Naive thymus-derived CD8-positive, alpha-beta T cell (primary cell): ENCODE measurements around the gene CCHCR1. TPM values are rescaled to one million over a fixed set of nuclear protein-coding genes. Genes with fewer than 3 reads are reported as not detected.
"Not testable (repeated sequence)": the region's sequence is repeated elsewhere in the genome, so short reads cannot be mapped to it uniquely, and the experiment has no call there.

Source experiments
- ATAC-seq, 2 donors: fragments of 150-1000 bp; cut with Tn5 transposase in 1 of 2; sonication (Bioruptor Pico), chemical (Tn5 transposase) in 1 of 2; 1 replicate in 1 of 2; 2 replicates in 1 of 2; pipeline ENCODE4 v1.10.0; 2021; ENCODE audit warnings: mild to moderate bottlenecking in 2 of 2, moderate library complexity in 2 of 2
- POLR2A ChIA-PET: fragments of 350-600 bp; sonication (Branson Sonifier 250); formaldehyde crosslinking; loops from one replicate; lab custom pipeline; 2021; ENCODE audit warnings: antibody characterized with exemption; lab: Charles Lee
- DNase-seq, 10 donors: peaks; one replicate each; pipeline versions ENCODE4 v3.0.0 to v3.0.0-alpha.2; 2020 to 2022
- H3K27ac Mint-ChIP-seq, 10 donors: one replicate each; pipeline ENCODE4 v1.8.0; 2020 to 2022; ENCODE audit warnings: mild to moderate bottlenecking in 10 of 10, mixed read lengths in 10 of 10, moderate library complexity in 4 of 10, inconsistent platforms in 1 of 10
- H3K27me3 Mint-ChIP-seq, 5 donors: one replicate each; pipeline ENCODE4 v1.8.0; 2021 to 2022; ENCODE audit warnings: mixed read lengths in 5 of 5
- H3K36me3 Mint-ChIP-seq, 3 donors: one replicate each; pipeline ENCODE4 v1.8.0; 2020 to 2022; ENCODE audit warnings: mixed read lengths in 3 of 3, mild to moderate bottlenecking in 2 of 3, inconsistent platforms in 1 of 3
- H3K4me1 Mint-ChIP-seq, 4 donors: one replicate each; pipeline ENCODE4 v1.8.0; 2021 to 2022; ENCODE audit warnings: mixed read lengths in 4 of 4
- H3K4me3 Mint-ChIP-seq, 10 donors: one replicate each; pipeline ENCODE4 v1.8.0; 2020 to 2022; ENCODE audit warnings: mild to moderate bottlenecking in 10 of 10, mixed read lengths in 10 of 10, moderate library complexity in 6 of 10, inconsistent platforms in 1 of 10
- H3K9me3 Mint-ChIP-seq, 9 donors: one replicate each; pipeline ENCODE4 v1.8.0; 2020 to 2022; ENCODE audit warnings: mixed read lengths in 9 of 9, mild to moderate bottlenecking in 3 of 9, inconsistent platforms in 1 of 9, moderate library complexity in 1 of 9
- polyA plus RNA-seq, 3 donors: library from polyadenylated mRNA; unstranded; fragments of 300-500 nt; fragmentation: Illumina TruSeq; gene quantifications; one replicate each; pipeline ENCODE4 v1.2.3, GENCODE V29; 2021
- total RNA-seq, 8 experiments: library from RNA in 2 of 8; stranded (reverse) in 2 of 8; gene quantifications; one replicate each; pipeline ENCODE4 v1.2.3 and lab custom pipeline; 2021 to 2026

Gene CCHCR1
- total and polyA plus RNA-seq, 5 experiments from 2014 or later = 6.3 to 37.8 (median 9.2) TPM

DNA sequence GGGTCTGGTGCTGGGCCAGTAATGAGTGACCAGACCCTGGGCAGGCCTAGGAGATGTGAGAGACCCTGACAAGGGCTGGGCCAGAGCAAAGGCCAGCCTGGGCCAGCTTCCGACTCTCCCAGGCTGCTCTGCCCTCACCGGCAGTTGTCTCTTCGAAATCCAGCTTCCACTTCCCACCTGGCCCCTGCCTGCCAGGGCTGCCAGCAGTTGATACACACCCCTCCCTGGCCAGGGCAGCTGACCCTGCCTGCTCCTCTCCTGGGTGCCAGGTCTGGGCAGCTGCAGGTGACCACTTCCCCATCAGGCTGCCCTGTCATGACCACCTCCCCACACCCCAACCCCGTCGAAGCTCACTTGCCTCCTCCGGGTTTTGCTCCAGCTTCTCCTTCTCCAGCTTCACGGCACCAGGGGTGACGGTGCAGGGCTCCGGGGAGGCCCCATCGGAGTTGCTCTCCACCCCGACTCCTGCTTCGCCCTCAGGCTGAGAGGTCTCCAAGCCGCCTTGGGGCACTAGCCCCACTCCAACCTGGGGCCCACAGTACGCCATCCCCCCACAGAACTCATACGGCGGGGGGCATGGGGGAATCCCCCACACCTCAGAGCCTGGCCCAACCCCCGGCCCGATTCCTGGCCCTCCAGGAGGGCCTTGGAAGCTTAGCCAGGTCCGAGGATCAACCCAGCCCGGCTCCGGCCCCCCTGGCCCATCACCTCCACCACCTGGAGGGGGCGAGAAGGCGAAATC is 12.4 kb upstream of the CCHCR1 start:
- ATAC-seq, H3K27ac Mint-ChIP-seq, DNase-seq, H3K4me3 Mint-ChIP-seq, POLR2A ChIA-PET, H3K27me3 Mint-ChIP-seq, H3K4me1 Mint-ChIP-seq, H3K9me3 Mint-ChIP-seq, H3K36me3 Mint-ChIP-seq: not testable (repeated sequence)

DNA sequence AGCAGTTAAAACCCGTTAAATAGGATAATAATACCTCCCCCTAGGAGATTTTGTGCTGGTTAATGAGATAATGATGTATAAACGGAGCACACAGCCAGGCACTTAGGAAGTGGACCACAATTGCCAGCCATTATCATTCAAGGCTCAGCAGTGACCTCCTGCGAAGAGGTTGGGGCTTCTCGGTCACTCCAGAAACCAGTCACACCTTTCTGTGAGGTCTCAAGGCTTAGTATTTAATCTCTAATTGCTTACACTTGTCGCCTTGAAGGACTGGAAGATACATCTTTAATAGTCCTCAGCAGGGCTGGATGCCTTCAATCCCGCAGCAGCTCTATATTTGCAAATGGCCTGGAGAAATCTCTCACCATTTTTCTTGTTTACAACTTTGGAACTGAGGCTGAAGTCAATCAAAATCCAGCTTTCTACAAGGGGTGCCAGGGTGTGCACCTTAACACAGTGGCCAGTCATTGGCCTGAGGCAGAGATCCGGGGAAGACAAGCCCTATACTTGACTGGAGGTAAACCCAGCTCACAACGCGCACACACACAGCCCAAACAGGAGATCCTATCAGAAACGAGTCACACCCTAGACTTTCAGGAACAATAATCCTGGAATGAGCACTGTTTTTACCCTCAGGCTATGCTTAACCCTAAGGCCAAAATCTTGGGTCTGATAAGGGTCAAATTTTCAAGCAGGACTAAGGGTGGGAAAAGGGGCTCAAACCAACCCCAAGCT is 11.7 kb upstream of the CCHCR1 start:
- no peaks in the 10 kb centered on the region for H3K36me3 Mint-ChIP-seq
- no peaks in the 10 kb centered on the region for H3K27me3 Mint-ChIP-seq
- ATAC-seq (no peak), DNase-seq (no peak)
- H3K4me1 Mint-ChIP-seq = no peaks in the 10 kb centered on the region
- no peaks in the 10 kb centered on the region for H3K9me3 Mint-ChIP-seq
- no peak overlapping the region for H3K27ac Mint-ChIP-seq
- no peak overlapping the region for H3K4me3 Mint-ChIP-seq
- POLR2A ChIA-PET = interaction anchor here (0.5 kb wide), 1 partner anchor 13 kb away, joined by 3 read pairs; no protein-coding TSS in a partner anchor

DNA sequence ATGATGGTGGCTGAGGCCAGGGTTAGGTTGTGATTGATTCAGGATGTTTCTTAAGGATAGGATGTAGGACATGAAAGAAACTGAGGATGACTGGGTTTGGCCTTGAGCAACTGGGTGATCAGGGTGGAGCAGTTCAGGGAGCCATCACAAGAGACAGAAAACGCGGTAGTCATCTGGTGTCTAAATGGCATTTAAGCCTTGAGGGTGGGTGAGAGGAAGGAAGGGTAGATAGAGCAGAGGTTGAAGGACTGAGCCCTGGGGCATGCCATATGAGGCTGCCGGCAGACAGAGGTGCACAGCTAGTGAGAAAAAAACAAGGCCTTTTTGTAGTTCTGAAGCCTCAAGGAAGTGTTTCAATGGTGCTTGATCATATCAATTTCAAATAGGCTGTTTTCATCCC is 11.0 kb upstream of the CCHCR1 start:
- H3K4me3 Mint-ChIP-seq = no peak overlapping the region
- H3K36me3 Mint-ChIP-seq = no peaks in the 10 kb centered on the region
- H3K27ac Mint-ChIP-seq = peak overlapping the region in 2 of 10 donors; percentile 17 to 68
- ATAC-seq (no peak), DNase-seq (no peak)
- POLR2A ChIA-PET = no interaction called here
- no peaks in the 10 kb centered on the region for H3K9me3 Mint-ChIP-seq
- H3K4me1 Mint-ChIP-seq = no peaks in the 10 kb centered on the region
- no peaks in the 10 kb centered on the region for H3K27me3 Mint-ChIP-seq

DNA sequence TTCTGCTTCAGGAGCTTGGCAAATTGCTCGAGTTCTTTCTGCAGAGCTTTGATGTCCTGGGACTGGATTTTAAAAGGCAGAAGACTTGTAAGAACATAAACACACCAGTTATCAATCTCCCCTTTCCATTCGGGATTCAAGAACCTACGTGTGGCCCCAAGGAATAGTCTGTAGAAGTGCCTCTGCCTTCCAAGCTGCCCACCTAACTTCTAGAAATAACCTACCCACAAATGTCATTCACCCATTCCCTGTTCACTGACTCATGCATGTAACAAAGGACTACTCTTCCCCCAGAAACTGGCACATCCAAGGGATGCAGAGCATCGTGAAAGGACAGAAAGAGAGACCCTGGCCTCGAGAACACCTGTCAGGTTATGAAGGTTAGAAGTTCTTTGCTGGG is 8.4 kb upstream of the CCHCR1 start:
- DNase-seq (no peak), ATAC-seq (no peak)
- Mint-ChIP-seq H3K27me3 (no peaks in the 10 kb centered on the region), H3K4me1 (peaks cover 0 to 4% (median 0%) of the 10 kb centered on the region in 4 donors), H3K36me3 (peaks cover 0 to 5% (median 0%) of the 10 kb centered on the region in 3 donors), H3K9me3 (no peaks in the 10 kb centered on the region), H3K4me3 (no peak overlapping the region), H3K27ac (peak overlapping the region in 1 of 10 donors; percentile 41)
- POLR2A ChIA-PET = no interaction called here

DNA sequence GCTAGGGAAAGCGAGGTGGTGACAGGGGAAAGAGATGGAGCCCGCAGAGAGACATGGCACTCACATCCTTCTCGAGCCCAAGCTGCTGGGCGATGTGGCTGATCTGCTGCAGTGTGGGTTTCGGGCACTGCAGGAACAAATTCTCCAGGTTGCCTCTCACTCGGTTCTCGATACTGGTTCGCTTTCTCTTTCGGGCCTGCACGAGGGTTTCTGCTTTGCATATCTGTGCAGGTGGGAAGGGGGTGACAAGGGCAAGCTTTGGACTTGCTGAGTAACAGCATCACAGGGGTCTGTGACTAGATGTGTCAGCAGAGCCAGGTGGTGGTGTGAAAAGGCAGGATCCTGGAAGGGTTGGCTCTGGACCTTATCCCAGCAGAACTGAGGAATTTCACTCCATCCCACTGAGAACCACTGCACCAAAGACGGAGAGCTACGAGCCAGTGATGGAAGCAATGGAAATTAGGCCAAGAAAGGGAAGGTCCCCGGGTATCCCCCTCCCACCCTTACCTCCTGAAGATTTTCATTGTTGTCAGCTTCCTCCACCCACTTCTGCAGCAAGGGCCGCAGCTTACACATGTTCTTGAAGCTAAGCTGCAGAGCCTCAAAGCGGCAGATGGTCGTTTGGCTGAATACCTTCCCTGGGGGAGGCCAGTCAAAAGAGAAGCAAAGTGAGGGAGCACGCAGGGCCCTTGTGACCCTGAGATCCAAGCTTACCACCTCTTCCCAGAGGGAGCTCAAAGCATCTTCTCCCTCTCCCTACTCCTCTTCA is 7.6 kb upstream of the CCHCR1 start:
- H3K4me3 Mint-ChIP-seq, H3K36me3 Mint-ChIP-seq, H3K4me1 Mint-ChIP-seq, H3K27me3 Mint-ChIP-seq, POLR2A ChIA-PET, ATAC-seq, H3K9me3 Mint-ChIP-seq, DNase-seq: not testable (repeated sequence)
- H3K27ac Mint-ChIP-seq = peak overlapping the region in 1 of 10 donors; percentile 29

DNA sequence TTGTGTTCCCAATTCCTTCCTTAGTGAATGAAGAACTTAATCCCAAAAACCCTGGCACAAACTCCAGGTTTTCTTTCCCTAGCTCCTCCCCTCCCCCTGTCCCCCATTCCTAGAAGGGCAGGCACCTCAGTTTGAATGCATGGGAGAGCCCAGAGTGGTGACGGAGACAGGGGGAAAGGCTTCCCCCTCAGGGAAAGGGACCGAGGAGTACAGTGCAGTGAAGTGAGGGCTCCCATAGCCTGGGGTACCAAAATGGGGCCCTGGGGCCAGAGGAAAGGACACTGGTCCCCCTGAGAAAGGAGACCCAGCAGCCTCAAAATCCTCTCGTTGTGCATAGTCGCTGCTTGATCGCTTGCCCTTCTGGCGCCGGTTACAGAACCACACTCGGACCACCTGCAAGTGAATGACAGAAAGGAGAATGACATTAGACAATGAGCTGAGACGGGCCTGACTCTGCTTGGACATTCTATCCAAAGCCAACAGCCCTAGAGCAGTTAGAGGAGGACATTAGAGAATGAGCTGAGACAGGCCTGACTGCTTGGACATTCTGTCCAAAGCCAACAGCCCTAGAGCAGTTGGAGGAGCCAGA is 7.0 kb upstream of the CCHCR1 start:
- DNase-seq, POLR2A ChIA-PET, H3K4me3 Mint-ChIP-seq, H3K9me3 Mint-ChIP-seq, ATAC-seq, H3K36me3 Mint-ChIP-seq, H3K27me3 Mint-ChIP-seq, H3K4me1 Mint-ChIP-seq: not testable (repeated sequence)
- peak overlapping the region in 1 of 10 donors; percentile 29 for H3K27ac Mint-ChIP-seq

DNA sequence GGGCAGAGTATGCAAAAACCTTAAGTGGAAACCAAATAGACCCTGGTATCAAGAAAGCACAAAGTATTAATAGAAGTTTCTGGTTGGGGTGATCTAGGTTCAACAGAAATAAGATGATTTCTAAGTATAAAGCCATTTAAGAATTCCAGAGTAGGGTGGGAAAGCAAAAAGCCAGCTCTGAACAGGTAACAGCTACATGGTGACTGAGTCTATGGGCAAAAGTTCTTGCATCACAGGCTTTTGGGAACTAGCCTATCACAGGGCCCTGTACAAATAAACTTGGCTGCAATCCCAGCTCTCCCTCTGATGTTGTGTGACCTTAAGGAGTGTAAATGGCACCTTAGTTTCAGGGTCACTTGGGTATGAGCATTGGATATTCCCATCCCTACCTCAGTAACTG is 6.3 kb upstream of the CCHCR1 start:
- Mint-ChIP-seq H3K4me3 (no peak overlapping the region), H3K27me3 (no peaks in the 10 kb centered on the region), H3K4me1 (peaks cover 4 to 9% (median 6%) of the 10 kb centered on the region in 4 donors), H3K36me3 (peaks cover 0 to 5% (median 0%) of the 10 kb centered on the region in 3 donors), H3K9me3 (no peaks in the 10 kb centered on the region), H3K27ac (no peak overlapping the region)
- ATAC-seq (no peak), DNase-seq (no peak)
- POLR2A ChIA-PET = no interaction called here

DNA sequence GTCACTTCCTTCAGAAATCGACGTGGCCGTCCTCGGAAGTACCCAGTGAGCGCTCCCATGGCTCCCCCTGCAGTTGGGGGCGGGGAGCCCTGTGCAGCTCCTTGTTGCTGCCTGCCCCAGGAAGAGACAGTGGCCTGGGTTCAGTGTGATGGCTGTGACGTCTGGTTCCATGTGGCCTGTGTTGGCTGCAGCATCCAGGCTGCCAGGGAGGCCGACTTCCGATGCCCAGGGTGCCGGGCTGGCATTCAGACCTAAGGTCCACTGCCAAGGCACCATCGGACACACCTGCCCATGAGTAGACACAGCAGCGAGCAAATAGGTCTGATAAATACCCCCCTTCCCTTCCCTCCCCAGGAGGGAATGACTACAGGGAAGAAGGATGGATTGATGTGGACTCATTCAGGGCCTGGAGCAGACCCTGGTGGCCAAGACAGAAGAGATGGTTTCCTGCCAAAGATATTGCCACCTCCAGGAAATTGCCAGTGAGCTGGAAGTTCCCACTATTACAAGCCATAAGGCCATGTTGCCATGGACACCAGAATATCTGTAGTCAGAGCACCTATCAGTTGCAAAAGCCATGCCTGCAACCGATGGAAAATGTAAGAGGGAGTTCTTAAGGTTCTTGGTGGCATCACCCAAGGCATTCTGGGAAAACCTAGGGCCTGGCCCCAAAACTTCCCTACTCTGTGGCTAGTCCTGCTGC is 5.0 kb upstream of the CCHCR1 start:
- ATAC-seq (no peak), DNase-seq (no peak)
- Mint-ChIP-seq H3K4me3 (no peak overlapping the region), H3K9me3 (no peaks in the 10 kb centered on the region), H3K36me3 (peaks cover 0 to 5% (median 0%) of the 10 kb centered on the region in 3 donors), H3K27ac (no peak overlapping the region), H3K27me3 (no peaks in the 10 kb centered on the region), H3K4me1 (peaks cover 11 to 20% (median 17%) of the 10 kb centered on the region in 4 donors)
- POLR2A ChIA-PET = no interaction called here

DNA sequence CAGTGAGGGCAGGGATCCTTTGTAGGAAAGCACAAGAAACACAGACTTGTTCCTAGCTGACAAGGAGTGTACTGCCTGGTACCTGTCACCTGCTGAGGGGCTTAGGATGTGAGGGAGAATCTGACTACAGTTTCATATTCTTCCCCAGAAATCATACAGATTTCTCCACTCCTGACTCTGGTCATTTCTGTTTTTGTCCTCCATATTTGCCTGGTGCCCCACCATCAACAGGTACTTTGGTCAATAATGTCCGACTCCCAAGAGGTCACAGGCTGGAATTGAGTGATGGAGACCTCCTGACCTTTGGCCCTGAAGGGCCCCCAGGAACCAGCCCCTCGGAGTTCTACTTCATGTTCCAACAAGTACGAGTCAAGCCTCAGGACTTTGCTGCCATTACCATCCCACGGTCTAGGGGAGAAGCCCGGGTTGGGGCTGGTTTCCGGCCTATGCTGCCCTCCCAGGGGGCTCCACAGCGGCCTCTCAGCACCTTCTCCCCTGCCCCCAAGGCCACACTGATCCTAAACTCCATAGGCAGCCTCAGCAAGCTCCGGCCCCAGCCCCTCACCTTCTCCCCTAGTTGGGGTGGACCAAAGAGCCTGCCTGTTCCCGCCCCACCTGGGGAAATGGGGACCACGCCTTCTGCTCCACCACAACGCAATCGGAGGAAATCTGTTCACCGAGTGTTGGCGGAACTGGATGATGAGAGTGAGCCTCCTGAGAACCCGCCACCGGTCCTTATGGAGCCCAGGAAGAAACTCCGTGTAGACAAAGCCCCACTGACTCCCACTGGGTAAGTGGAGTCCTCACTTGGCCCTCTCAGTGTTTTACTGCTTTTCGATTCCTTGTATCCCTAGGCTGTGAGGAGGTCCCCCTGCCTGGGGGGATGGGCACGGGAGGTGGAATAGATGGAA is 3.9 kb upstream of the CCHCR1 start:
- no peak for ATAC-seq
- Mint-ChIP-seq H3K4me3 (no peak overlapping the region), H3K27ac (peak overlapping the region in 2 of 10 donors; percentile 25 to 66), H3K27me3 (no peaks in the 10 kb centered on the region), H3K36me3 (peaks cover 0 to 5% (median 0%) of the 10 kb centered on the region in 3 donors), H3K9me3 (no peaks in the 10 kb centered on the region), H3K4me1 (peaks cover 11 to 29% (median 23%) of the 10 kb centered on the region in 4 donors)
- POLR2A ChIA-PET = no interaction called here
- no peak for DNase-seq

DNA sequence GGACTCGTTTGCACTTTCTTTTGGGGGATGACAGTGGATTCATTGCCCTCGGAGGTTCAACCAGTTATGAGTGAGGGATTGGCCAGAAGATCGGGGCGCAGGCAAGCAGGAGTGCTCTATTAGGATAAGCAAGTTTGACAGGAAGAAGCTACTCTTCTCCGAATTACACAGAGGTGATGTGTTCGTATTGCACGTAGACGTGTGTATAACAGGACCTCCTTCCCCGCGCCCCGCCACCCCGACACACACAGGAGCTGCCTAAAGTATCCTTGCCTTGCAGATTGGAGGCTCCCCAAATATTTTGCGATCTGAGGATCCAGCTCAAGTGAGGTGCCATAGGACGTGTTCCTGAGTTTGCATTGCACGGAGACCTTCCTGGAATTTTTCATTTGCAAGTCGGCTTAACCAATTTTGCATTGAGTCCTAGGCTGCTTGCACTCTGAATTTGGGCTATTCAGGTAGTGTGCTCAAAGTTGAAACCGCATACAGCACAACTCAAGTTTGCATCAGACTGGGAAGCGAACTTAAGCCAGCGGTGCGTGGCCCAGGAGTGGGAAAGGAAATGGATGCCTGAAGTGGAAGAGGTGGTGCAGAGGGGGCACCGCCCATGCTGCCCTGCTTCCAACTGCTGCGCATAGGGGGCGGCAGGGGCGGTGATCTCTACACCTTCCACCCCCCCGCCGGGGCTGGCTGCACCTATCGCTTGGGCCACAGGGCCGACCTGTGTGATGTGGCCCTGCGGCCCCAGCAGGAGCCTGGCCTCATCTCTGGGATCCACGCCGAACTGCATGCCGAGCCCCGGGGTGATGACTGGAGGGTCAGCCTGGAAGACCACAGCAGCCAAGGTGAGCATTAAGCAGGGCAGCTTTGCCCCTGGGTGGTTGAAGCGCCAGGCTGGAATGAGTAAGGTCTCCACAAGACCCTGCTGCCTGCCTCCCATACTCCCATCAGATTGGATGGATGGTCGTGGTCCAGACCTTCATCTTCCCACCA is 1.6 kb upstream of the CCHCR1 start:
- peaks cover 0 to 15% (median 11%) of the 10 kb centered on the region in 3 donors for H3K36me3 Mint-ChIP-seq
- ATAC-seq = no peak

More for the DNA sequence above, 1.6 kb upstream of the CCHCR1 start:
- no peaks in the 10 kb centered on the region for H3K9me3 Mint-ChIP-seq
- peak in 1 of 10 donors; percentile 24 for DNase-seq
- POLR2A ChIA-PET = interaction anchor here (0.6 to 2.0 kb wide), 9 partner anchors 9 to 207 kb away, joined by 3 to 12 read pairs (median 5); no protein-coding TSS in a partner anchor
- H3K27me3 Mint-ChIP-seq = no peaks in the 10 kb centered on the region
- H3K4me3 Mint-ChIP-seq = peak overlapping the region; percentile 83 to 100 (median 93)
- H3K4me1 Mint-ChIP-seq = peaks cover 15 to 31% (median 24%) of the 10 kb centered on the region in 4 donors
- peak overlapping the region in 9 of 10 donors; percentile 31 to 96 (median 85) for H3K27ac Mint-ChIP-seq
